Peyer's patch (tissue), 4 donors: ENCODE data around the gene SAMD9L. TPM values are rescaled to one million over a fixed set of nuclear protein-coding genes. Genes with fewer than 3 reads are reported as not detected.

Source experiments
- DNase-seq, 3 donors: peaks; one replicate each; pipeline ENCODE4 v3.0.0-alpha.2; 2017 to 2019
- H3K27ac ChIP-seq, 4 donors: fragments of 200-600 bp; sonication (generic); one replicate each; pipeline ENCODE4 v1.5.1; 2016 to 2019
- H3K27me3 ChIP-seq, 2 donors: fragments of 200-600 bp; sonication (generic); one replicate each; pipeline ENCODE4 v1.5.1; 2019
- H3K36me3 ChIP-seq, 3 donors: fragments of 200-600 bp; sonication (generic); one replicate each; pipeline ENCODE4 v1.5.1; 2016 to 2019
- H3K4me1 ChIP-seq, 4 donors: fragments of 200-600 bp; sonication (generic); one replicate each; pipeline ENCODE4 v1.5.1; 2016 to 2019
- H3K4me3 ChIP-seq, 4 donors: fragments of 200-600 bp; sonication (generic); 1 replicate in 3 of 4; 2 replicates in 1 of 4; pipeline ENCODE4 v1.5.1; 2016 to 2019; ENCODE audit warnings: mild to moderate bottlenecking in 1 of 4
- H3K9me3 ChIP-seq, 4 donors: fragments of 200-600 bp; sonication (generic); one replicate each; pipeline ENCODE4 v1.5.1; 2016 to 2019; ENCODE audit warnings: mild to moderate bottlenecking in 1 of 4
- CTCF ChIP-seq, 6 experiments: fragments of 450-650 bp in 4 of 6; fragments of 200-600 bp in 2 of 6; sonication (generic) in 1 of 6; IDR thresholded peaks; one replicate each; pipeline ENCODE4 v1.5.1; 2017 to 2019; ENCODE audit warnings: antibody characterized with exemption in 6 of 6, mild to moderate bottlenecking in 3 of 6, moderate library complexity in 1 of 6
- POLR2A ChIP-seq, 2 donors: fragments of 450-650 bp; IDR thresholded peaks; one replicate each; pipeline ENCODE4 v1.5.1; 2017; ENCODE audit warnings: antibody characterized with exemption in 2 of 2, mild to moderate bottlenecking in 2 of 2, moderate library complexity in 2 of 2
- total RNA-seq, 4 donors: library from RNA; depleted of rRNA; stranded (reverse); fragments of >200 nt; gene quantifications; one replicate each; pipeline ENCODE4 v1.1.0, GENCODE V29; 2016

The SAMD9L gene
- total RNA-seq, 4 donors from 2014 or later, result 6.4 to 14.6 (median 11.9) TPM

DNA sequence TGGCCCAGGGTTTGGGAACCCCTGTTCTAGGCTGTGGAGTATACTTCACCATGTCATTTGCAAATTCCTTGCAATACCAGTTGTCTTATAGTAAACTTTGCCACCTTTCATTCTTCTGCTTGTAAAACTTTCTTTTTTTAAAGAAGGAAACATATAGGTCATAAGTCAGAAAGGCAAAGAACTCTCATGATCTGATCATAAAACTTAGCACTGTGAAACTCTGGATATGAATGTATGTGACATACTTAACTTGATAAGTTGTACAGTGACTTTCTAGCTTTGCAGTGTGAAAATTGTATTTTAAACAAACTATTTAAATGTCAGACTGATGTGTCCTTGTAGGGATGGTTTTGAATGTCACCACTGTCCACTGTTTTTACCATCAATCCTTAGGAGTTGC lies 31.0 kb upstream of the SAMD9L start:
- Histone ChIP-seq H3K9me3 (no peaks in the 10 kb centered on the region), H3K27me3 (no peaks in the 10 kb centered on the region), H3K27ac (no peak overlapping the region), H3K36me3 (no peaks in the 10 kb centered on the region), H3K4me1 (no peaks in the 10 kb centered on the region), H3K4me3 (no peak overlapping the region)
- TF ChIP-seq CTCF (IDR thresholded peaks at IDR 0.05) (no peak), POLR2A (IDR thresholded peaks at IDR 0.05) (no peak)
- no peak for DNase-seq

- H3K4me3 ChIP-seq, result no peak overlapping the region
- no peaks in the 10 kb centered on the region for H3K27me3 ChIP-seq
- no peaks in the 10 kb centered on the region for H3K36me3 ChIP-seq
- H3K4me1 ChIP-seq, result no peaks in the 10 kb centered on the region
- no peaks in the 10 kb centered on the region for H3K9me3 ChIP-seq
- no peak for DNase-seq
- no peak overlapping the region for H3K27ac ChIP-seq
- TF ChIP-seq CTCF (IDR thresholded peaks at IDR 0.05), result peak in 3 of 6 experiments; percentile 43 to 54 (median 45)
- no peak for TF ChIP-seq POLR2A (IDR thresholded peaks at IDR 0.05)
These were observed 30.0 kb upstream of the SAMD9L start for GRCh38 chr7:93178213-93178612.

GRCh38 chr7:93176992-93177580 lies 28.9 kb upstream of the SAMD9L start:
- Histone ChIP-seq H3K4me3 (no peak overlapping the region), H3K27ac (no peak overlapping the region), H3K9me3 (no peaks in the 10 kb centered on the region), H3K4me1 (no peaks in the 10 kb centered on the region), H3K27me3 (no peaks in the 10 kb centered on the region), H3K36me3 (no peaks in the 10 kb centered on the region)
- DNase-seq, result no peak
- TF ChIP-seq POLR2A (IDR thresholded peaks at IDR 0.05) (no peak), CTCF (IDR thresholded peaks at IDR 0.05) (no peak)

GRCh38 chr7:93175219-93175618 lies 27.0 kb upstream of the SAMD9L start:
- Histone ChIP-seq H3K9me3 (peaks cover 0 to 13% (median 0%) of the 10 kb centered on the region in 4 donors), H3K4me3 (no peak overlapping the region)
- DNase-seq, result no peak

DNA sequence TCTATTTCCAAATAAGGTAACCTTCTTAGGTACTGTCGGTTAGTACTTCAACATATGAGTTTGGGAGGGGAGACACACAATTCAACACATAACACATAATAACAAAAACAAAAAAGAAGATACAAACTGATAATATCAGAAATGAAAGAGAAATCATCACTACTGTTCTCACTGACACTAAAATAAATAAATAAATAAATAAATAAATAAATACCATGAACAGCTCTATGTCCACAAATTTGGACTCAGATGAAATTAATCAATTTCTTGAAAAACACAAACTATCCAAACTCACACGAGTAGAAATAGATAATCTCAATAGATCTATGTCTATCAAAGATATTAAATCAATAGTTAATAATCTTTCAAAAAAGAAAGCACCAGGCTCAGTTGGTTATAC lies 24.5 kb upstream of the SAMD9L start:
- Histone ChIP-seq H3K4me1 (no peaks in the 10 kb centered on the region), H3K4me3 (no peak overlapping the region), H3K27ac (no peak overlapping the region), H3K27me3 (no peaks in the 10 kb centered on the region), H3K9me3 (peaks cover 0 to 16% (median 0%) of the 10 kb centered on the region in 4 donors), H3K36me3 (no peaks in the 10 kb centered on the region)
- no peak for TF ChIP-seq CTCF (IDR thresholded peaks at IDR 0.05)
- TF ChIP-seq POLR2A (IDR thresholded peaks at IDR 0.05), result no peak
- no peak for DNase-seq

More at GRCh38 chr7:93175219-93175618, 27.0 kb upstream of the SAMD9L start:
- TF ChIP-seq CTCF (IDR thresholded peaks at IDR 0.05), result no peak
- TF ChIP-seq POLR2A (IDR thresholded peaks at IDR 0.05), result no peak
- no peaks in the 10 kb centered on the region for H3K27me3 ChIP-seq
- no peaks in the 10 kb centered on the region for H3K4me1 ChIP-seq
- no peak overlapping the region for H3K27ac ChIP-seq
- H3K36me3 ChIP-seq, result no peaks in the 10 kb centered on the region
